ENCODE results near the gene TRAPPC1.

DNA sequence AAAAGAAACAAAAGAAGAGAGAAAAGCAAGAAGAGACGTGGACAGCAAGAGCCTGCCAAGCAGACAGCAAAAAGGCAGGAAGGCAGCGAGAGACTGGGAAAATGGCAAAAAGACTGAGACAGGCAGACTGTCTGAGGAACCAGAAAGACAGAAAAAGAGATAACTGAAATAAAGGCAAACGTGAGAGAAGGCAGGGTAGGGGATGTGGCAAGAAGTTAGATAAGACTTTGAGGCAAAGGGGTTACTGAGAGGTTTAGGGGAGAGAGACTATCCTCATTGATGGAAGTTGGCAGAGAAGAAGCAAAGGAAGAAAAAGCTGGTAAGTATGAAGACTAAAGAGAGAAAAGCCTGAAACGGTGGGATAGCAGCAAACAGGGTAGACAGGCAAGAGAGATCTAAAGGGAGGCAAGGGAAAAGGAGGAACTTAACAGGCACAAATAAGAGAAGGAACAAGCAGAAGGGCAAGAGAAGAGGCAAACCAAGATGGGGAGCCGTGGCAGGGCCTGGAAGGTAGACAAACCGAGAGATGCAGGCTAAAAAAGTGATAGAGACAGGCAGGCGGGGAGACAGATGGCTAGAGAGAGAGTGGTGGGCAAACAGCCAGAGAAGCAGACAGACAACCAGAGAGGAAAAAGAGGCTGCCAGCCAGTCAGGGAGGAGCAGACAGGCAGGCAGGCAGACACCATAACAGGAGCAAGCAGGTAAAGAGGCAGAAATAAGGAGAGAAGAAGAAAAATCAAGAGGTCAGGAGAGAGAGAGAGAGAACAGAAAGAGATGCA lies 50.3 kb downstream of the TRAPPC1 start:
- TF ChIP-seq, protein P1, sequence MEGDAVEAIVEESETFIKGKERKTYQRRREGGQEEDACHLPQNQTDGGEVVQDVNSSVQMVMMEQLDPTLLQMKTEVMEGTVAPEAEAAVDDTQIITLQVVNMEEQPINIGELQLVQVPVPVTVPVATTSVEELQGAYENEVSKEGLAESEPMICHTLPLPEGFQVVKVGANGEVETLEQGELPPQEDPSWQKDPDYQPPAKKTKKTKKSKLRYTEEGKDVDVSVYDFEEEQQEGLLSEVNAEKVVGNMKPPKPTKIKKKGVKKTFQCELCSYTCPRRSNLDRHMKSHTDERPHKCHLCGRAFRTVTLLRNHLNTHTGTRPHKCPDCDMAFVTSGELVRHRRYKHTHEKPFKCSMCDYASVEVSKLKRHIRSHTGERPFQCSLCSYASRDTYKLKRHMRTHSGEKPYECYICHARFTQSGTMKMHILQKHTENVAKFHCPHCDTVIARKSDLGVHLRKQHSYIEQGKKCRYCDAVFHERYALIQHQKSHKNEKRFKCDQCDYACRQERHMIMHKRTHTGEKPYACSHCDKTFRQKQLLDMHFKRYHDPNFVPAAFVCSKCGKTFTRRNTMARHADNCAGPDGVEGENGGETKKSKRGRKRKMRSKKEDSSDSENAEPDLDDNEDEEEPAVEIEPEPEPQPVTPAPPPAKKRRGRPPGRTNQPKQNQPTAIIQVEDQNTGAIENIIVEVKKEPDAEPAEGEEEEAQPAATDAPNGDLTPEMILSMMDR (conservative IDR thresholded peaks at IDR 0.05 in 1 of 2, IDR thresholded peaks at IDR 0.05 in 1 of 2; ENCODE audit: extremely low read depth in 1 of 2, insufficient read depth in 1 of 2, low read depth in 1 of 2, low read length in 2 of 2), result no peak
- no peak for TF ChIP-seq EZH2 (IDR thresholded peaks at IDR 0.05; ENCODE audit: borderline replicate concordance, low read length)
